ENCODE measurements around the gene MAP1B. TPM values are rescaled to one million over a fixed set of nuclear protein-coding genes. Genes with fewer than 3 reads are reported as not detected.

The MAP1B gene
- total RNA-seq, 1 donor from 2014 or later, result 58.6 TPM

- H3K4me3 Mint-ChIP-seq (ENCODE audit: low read depth), result no peak overlapping the region
- H3K4me1 Mint-ChIP-seq (ENCODE audit: low read depth), result peaks cover 8% of the 10 kb centered on the region
- no peaks in the 10 kb centered on the region for H3K27me3 Mint-ChIP-seq
- H3K9me3 Mint-ChIP-seq (ENCODE audit: low read depth), result no peaks in the 10 kb centered on the region
- no peak overlapping the region for H3K27ac Mint-ChIP-seq
- no peak for TF ChIP-seq CTCF (IDR thresholded peaks at IDR 0.05; ENCODE audit: unreplicated experiment)
- DNase-seq (ENCODE audit: low spot score, unreplicated experiment), result no peak
- H3K36me3 Mint-ChIP-seq (ENCODE audit: insufficient read depth), result peaks cover 2% of the 10 kb centered on the region
These were observed 80.9 kb downstream of the MAP1B start for GRCh38 chr5:72188166-72188565.

- Mint-ChIP-seq H3K27me3 (no peaks in the 10 kb centered on the region), H3K9me3 (ENCODE audit: low read depth) (no peaks in the 10 kb centered on the region), H3K36me3 (ENCODE audit: insufficient read depth) (peaks cover 8% of the 10 kb centered on the region), H3K27ac (no peak overlapping the region), H3K4me1 (ENCODE audit: low read depth) (peaks cover 3% of the 10 kb centered on the region), H3K4me3 (ENCODE audit: low read depth) (no peak overlapping the region)
- no peak for DNase-seq (ENCODE audit: low spot score, unreplicated experiment)
- no peak for TF ChIP-seq CTCF (IDR thresholded peaks at IDR 0.05; ENCODE audit: unreplicated experiment)
These were observed 81.9 kb downstream of the MAP1B start for GRCh38 chr5:72189146-72189545.

- no peak overlapping the region for H3K4me3 Mint-ChIP-seq (ENCODE audit: low read depth)
- H3K36me3 Mint-ChIP-seq (ENCODE audit: insufficient read depth), result peaks cover 30% of the 10 kb centered on the region
- peaks cover 6% of the 10 kb centered on the region for H3K9me3 Mint-ChIP-seq (ENCODE audit: low read depth)
- no peak for DNase-seq (ENCODE audit: low spot score, unreplicated experiment)
- TF ChIP-seq CTCF (IDR thresholded peaks at IDR 0.05; ENCODE audit: unreplicated experiment), result no peak
- H3K27me3 Mint-ChIP-seq, result no peaks in the 10 kb centered on the region
- peaks cover 3% of the 10 kb centered on the region for H3K4me1 Mint-ChIP-seq (ENCODE audit: low read depth)
- H3K27ac Mint-ChIP-seq, result no peak overlapping the region
These were observed 84.1 kb downstream of the MAP1B start for GRCh38 chr5:72191404-72191803.

GRCh38 chr5:72194846-72195245 is 87.6 kb downstream of the MAP1B start:
- Mint-ChIP-seq H3K4me3 (ENCODE audit: low read depth) (no peak overlapping the region), H3K4me1 (ENCODE audit: low read depth) (no peaks in the 10 kb centered on the region), H3K9me3 (ENCODE audit: low read depth) (peaks cover 6% of the 10 kb centered on the region), H3K36me3 (ENCODE audit: insufficient read depth) (peaks cover 53% of the 10 kb centered on the region), H3K27me3 (no peaks in the 10 kb centered on the region), H3K27ac (no peak overlapping the region)
- no peak for DNase-seq (ENCODE audit: low spot score, unreplicated experiment)
- no peak for TF ChIP-seq CTCF (IDR thresholded peaks at IDR 0.05; ENCODE audit: unreplicated experiment)

- Mint-ChIP-seq H3K4me1 (ENCODE audit: low read depth) (no peaks in the 10 kb centered on the region), H3K36me3 (ENCODE audit: insufficient read depth) (peaks cover 55% of the 10 kb centered on the region), H3K27me3 (no peaks in the 10 kb centered on the region), H3K4me3 (ENCODE audit: low read depth) (no peak overlapping the region), H3K27ac (no peak overlapping the region), H3K9me3 (ENCODE audit: low read depth) (peaks cover 6% of the 10 kb centered on the region)
- TF ChIP-seq CTCF (IDR thresholded peaks at IDR 0.05; ENCODE audit: unreplicated experiment), result no peak
- no peak for DNase-seq (ENCODE audit: low spot score, unreplicated experiment)
These were observed 88.3 kb downstream of the MAP1B start for GRCh38 chr5:72195581-72195980.

All from progenitor cell of endocrine pancreas (in vitro differentiated cells).